PC-3 (cell line): ENCODE results near the gene RIMBP2. TPM values are rescaled to one million over a fixed set of nuclear protein-coding genes. Genes with fewer than 3 reads are reported as not detected.

Experiments
- ATAC-seq: fragments of 200-7000 bp; cut with Tn5 transposase; 2 replicates; pipeline ENCODE4 v1.9.1; 2020; ENCODE audit warnings: mild to moderate bottlenecking, moderate library complexity
- BruUV-seq: library from RNA; stranded (reverse); fragments of 400-500 nt; replicated peaks from 2 replicates; lab custom pipeline; 2021; lab: Mats Ljungman, UMichigan
- CTCF ChIA-PET: fragments of 300-600 bp; sonication (Branson Sonifier 250); formaldehyde crosslinking; loops from one replicate; lab custom pipeline; 2022; ENCODE audit warnings: antibody characterized with exemption; lab: Charles Lee
- POLR2A ChIA-PET: fragments of 300-600 bp; sonication (Branson Sonifier 250); formaldehyde crosslinking; loops from one replicate; lab custom pipeline; 2022; ENCODE audit warnings: antibody characterized with exemption; ENCODE audit not compliant: unreplicated experiment; lab: Charles Lee
- DNase-seq: peaks from one replicate; pipeline ENCODE4 v3.0.0-alpha.2; 2015
- H2AFZ ChIP-seq: fragments of 300-600 bp; sonication (generic); 2 replicates; pipeline ENCODE4 v1.6.0; 2016; ENCODE audit warnings: antibody characterized with exemption, low read length
- H3F3A ChIP-seq: fragments of 300-600 bp; sonication (generic); one replicate; pipeline ENCODE4 v1.6.0; 2017; ENCODE audit warnings: antibody characterized with exemption, low read length, control low read depth, mild to moderate bottlenecking; ENCODE audit not compliant: unreplicated experiment
- H3K27ac ChIP-seq: fragments of 300-600 bp; sonication (generic); 2 replicates; pipeline ENCODE4 v1.5.1; 2016; ENCODE audit warnings: mild to moderate bottlenecking, low read length
- H3K27me3 ChIP-seq: fragments of 300-600 bp; sonication (generic); 2 replicates; pipeline ENCODE4 v1.6.1; 2016; ENCODE audit warnings: low read length, mixed read lengths
- H3K36me3 ChIP-seq: fragments of 300-600 bp; sonication (generic); 2 replicates; pipeline ENCODE4 v1.6.1; 2016; ENCODE audit warnings: low read depth, mixed run types, low read length, mixed read lengths
- H3K4me1 ChIP-seq: fragments of 300-600 bp; sonication (generic); 2 replicates; pipeline ENCODE4 v1.5.1; 2016; ENCODE audit warnings: low read length; ENCODE audit not compliant: insufficient read depth
- H3K4me2 ChIP-seq: fragments of 300-600 bp; sonication (generic); 2 replicates; pipeline ENCODE4 v1.6.0; 2016; ENCODE audit warnings: low read length
- H3K4me3 ChIP-seq: fragments of 300-600 bp; sonication (generic); 2 replicates; pipeline ENCODE4 v1.5.1; 2016; ENCODE audit warnings: mild to moderate bottlenecking, low read length, mixed read lengths
- H3K79me2 ChIP-seq: fragments of 300-600 bp; sonication (generic); 2 replicates; pipeline ENCODE4 v1.6.1; 2017; ENCODE audit warnings: low read length, mixed read lengths
- H3K9ac ChIP-seq: fragments of 300-600 bp; sonication (generic); 2 replicates; pipeline ENCODE4 v1.6.0; 2016; ENCODE audit warnings: mild to moderate bottlenecking, low read length
- H3K9me2 ChIP-seq: fragments of 300-600 bp; sonication (generic); replicated peaks from 2 replicates; pipeline ENCODE4 v1.6.1; 2016; ENCODE audit warnings: mixed run types, low read length, mixed read lengths
- H3K9me3 ChIP-seq: fragments of 300-600 bp; sonication (generic); 2 replicates; pipeline ENCODE4 v1.6.1; 2016; ENCODE audit warnings: low read length, mixed read lengths
- H4K20me1 ChIP-seq: fragments of 300-600 bp; sonication (generic); 2 replicates; pipeline ENCODE4 v1.6.1; 2016; ENCODE audit warnings: low read length, mixed read lengths
- EZH2 ChIP-seq: fragments of 300-600 bp; sonication (generic); IDR thresholded peaks from one replicate; pipeline ENCODE4 v1.6.1; 2017; ENCODE audit warnings: antibody characterized with exemption, mild to moderate bottlenecking, low read length; ENCODE audit not compliant: unreplicated experiment
- EZH2phosphoT487 ChIP-seq: fragments of 300-600 bp; sonication (generic); IDR thresholded peaks from 2 replicates; pipeline ENCODE4 v1.6.1; 2018; ENCODE audit warnings: mild to moderate bottlenecking, antibody characterized with exemption, low read length, borderline replicate concordance
- intact Hi-C: fragments of 100-400 bp; cut with micrococcal nuclease; formaldehyde crosslinking; loops from 2 replicates; pipeline ENCODE4 v1.9.0; 2023
- total RNA-seq: library from RNA; depleted of rRNA; stranded (reverse); fragments of >200 nt; gene quantifications from 2 replicates; pipeline ENCODE4 v1.2.3, GENCODE V29; 2014
- TF ChIP-seq, protein P1 (sequence below): fragments of 300-600 bp; sonication (generic); conservative IDR thresholded peaks from 2 replicates; pipeline ENCODE4 v1.5.1; 2017; ENCODE audit warnings: antibody characterized with exemption, low read depth, mild to moderate bottlenecking, low read length

RIMBP2 gene
- total RNA-seq, 1 experiment from 2014 or later = not detected

DNA sequence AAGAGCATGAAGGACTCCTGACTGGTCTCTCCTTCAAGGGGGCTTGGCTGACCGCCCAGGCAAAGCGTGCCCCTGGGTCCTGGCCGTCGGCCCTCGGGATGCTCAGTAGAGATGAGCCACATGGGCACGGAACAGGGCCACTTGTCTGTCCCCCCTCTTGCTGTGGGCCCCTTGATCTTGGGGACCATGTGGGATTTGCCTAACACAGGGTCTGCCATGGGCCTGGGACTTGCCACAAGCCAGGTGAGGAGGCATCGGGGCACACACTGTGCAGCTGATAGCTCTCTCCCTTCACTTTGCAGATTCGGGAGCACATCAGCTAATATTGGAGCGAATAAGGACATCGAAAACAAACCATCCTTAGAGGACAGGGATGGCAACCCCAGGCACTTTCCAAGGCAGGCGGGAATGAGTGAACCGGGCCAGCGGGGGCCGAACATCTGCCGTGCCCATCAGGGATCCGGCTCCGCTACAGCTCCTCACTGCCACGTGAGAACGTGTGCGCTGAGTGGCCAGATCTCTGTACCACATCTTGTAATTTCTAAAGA is 290.3 kb downstream of the RIMBP2 start:
- Histone ChIP-seq H4K20me1 (no peaks in the 10 kb centered on the region), H2AFZ (no peak overlapping the region), H3F3A (no peaks in the 10 kb centered on the region), H3K4me1 (no peaks in the 10 kb centered on the region), H3K4me2 (no peak overlapping the region), H3K27ac (no peak overlapping the region), H3K4me3 (no peak overlapping the region), H3K36me3 (no peaks in the 10 kb centered on the region), H3K9ac (no peak overlapping the region), H3K79me2 (no peaks in the 10 kb centered on the region), H3K27me3 (no peaks in the 10 kb centered on the region), H3K9me3 (no peaks in the 10 kb centered on the region), H3K9me2 (no peaks in the 10 kb centered on the region)
- TF ChIP-seq, protein P1, sequence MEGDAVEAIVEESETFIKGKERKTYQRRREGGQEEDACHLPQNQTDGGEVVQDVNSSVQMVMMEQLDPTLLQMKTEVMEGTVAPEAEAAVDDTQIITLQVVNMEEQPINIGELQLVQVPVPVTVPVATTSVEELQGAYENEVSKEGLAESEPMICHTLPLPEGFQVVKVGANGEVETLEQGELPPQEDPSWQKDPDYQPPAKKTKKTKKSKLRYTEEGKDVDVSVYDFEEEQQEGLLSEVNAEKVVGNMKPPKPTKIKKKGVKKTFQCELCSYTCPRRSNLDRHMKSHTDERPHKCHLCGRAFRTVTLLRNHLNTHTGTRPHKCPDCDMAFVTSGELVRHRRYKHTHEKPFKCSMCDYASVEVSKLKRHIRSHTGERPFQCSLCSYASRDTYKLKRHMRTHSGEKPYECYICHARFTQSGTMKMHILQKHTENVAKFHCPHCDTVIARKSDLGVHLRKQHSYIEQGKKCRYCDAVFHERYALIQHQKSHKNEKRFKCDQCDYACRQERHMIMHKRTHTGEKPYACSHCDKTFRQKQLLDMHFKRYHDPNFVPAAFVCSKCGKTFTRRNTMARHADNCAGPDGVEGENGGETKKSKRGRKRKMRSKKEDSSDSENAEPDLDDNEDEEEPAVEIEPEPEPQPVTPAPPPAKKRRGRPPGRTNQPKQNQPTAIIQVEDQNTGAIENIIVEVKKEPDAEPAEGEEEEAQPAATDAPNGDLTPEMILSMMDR = no peak
- TF ChIP-seq EZH2phosphoT487 (no peak), EZH2 (no peak)
- DNase-seq = no peak
- CTCF ChIA-PET = no interaction called here
- intact Hi-C loops = no loop called here
- ATAC-seq = no peak
- POLR2A ChIA-PET = no interaction called here
- no TSS peak for BruUV-seq

DNA sequence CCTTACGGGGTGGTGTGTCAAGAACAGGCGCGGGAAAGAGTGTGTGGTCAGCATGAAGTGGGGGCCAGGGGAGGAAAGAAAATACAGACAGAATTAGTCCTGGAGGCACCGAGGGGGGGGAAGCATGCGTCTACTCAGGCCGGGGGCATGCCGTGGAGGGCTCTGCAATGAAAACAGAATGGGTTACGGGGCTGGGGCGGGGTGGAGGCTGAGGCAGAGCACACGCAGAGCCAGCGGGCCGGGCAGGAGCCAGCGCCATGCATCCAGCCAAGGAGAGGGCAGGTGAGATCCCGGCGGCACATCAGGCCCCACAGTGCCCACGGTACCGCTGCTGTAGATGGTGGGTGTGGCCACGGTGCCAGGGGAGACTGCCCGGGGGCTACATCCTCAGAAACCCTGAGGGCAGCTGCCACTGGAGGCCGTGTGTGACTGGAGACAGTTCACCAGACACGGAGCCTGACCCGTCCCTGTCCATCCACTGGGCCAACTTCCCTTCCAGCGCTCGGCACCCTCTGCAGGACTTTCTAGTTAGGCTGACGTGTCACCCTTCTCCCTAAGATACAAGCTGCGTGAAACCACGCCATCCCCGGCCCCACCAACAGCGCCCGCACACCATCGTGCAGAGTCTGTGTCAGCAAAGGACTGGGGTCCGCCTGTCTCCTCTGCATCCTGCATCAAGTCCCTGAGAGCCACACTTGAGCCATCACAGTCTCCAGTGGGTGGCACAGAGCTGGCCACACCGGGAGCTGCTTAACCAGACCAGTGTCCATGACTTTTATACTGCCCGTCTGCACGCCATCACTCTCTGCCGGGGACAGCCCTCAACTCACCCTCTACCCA is 291.0 kb downstream of the RIMBP2 start:
- CTCF ChIA-PET = no interaction called here
- no peaks in the 10 kb centered on the region for H3K9me2 ChIP-seq
- no peak overlapping the region for H3K9ac ChIP-seq
- H3F3A ChIP-seq = no peaks in the 10 kb centered on the region
- TF ChIP-seq EZH2 (no peak), EZH2phosphoT487 (no peak)
- TF ChIP-seq, protein P1 = no peak
- no TSS peak for BruUV-seq
- intact Hi-C loops = no loop called here
- H3K9me3 ChIP-seq = no peaks in the 10 kb centered on the region
- ATAC-seq (no peak), DNase-seq (no peak)
- no peaks in the 10 kb centered on the region for H4K20me1 ChIP-seq
- no peaks in the 10 kb centered on the region for H3K27me3 ChIP-seq
- no peak overlapping the region for H3K4me2 ChIP-seq
- no peaks in the 10 kb centered on the region for H3K36me3 ChIP-seq
- H3K79me2 ChIP-seq = no peaks in the 10 kb centered on the region
- no peak overlapping the region for H3K4me3 ChIP-seq
- no peaks in the 10 kb centered on the region for H3K4me1 ChIP-seq
- no peak overlapping the region for H2AFZ ChIP-seq
- H3K27ac ChIP-seq = no peak overlapping the region
- POLR2A ChIA-PET = no interaction called here
